Measurements from ENCODE around the gene PSME4. TPM values are rescaled to one million over a fixed set of nuclear protein-coding genes. Genes with fewer than 3 reads are reported as not detected.

Gene PSME4
- total and polyA plus RNA-seq, 4 donors = 15.4 to 52.8 (median 28.4) TPM

DNA sequence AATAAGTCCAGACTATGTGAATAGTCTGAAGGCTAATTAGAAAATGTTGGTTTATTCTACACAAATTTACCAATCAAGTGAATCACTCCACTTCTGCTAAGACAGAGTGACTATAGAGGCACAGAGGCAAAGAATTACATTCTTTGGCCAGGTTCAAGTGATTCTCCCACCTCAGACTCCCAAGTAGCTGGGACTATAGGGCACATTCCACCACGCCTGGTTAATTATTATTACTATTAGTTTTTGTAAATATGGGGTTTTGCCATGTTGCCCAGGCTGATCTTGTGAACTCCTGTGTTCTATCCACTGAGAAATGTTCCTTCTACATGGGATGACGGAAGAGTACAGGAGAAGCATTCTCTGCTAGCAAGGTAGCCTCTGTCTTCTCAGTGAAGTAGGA is 37.6 kb upstream of the PSME4 start:
- TF ChIP-seq FOXA1 (IDR thresholded peaks at IDR 0.05) = no peak
- TF ChIP-seq, protein P1, sequence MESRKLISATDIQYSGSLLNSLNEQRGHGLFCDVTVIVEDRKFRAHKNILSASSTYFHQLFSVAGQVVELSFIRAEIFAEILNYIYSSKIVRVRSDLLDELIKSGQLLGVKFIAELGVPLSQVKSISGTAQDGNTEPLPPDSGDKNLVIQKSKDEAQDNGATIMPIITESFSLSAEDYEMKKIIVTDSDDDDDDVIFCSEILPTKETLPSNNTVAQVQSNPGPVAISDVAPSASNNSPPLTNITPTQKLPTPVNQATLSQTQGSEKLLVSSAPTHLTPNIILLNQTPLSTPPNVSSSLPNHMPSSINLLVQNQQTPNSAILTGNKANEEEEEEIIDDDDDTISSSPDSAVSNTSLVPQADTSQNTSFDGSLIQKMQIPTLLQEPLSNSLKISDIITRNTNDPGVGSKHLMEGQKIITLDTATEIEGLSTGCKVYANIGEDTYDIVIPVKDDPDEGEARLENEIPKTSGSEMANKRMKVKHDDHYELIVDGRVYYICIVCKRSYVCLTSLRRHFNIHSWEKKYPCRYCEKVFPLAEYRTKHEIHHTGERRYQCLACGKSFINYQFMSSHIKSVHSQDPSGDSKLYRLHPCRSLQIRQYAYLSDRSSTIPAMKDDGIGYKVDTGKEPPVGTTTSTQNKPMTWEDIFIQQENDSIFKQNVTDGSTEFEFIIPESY (IDR thresholded peaks at IDR 0.05) = no peak
- TF ChIP-seq RAD21 (IDR thresholded peaks at IDR 0.05) = no peak
- TF ChIP-seq ATF3 (IDR thresholded peaks at IDR 0.05) = no peak
- TF ChIP-seq GABPA (IDR thresholded peaks at IDR 0.05 in 1 of 2, conservative IDR thresholded peaks at IDR 0.05 in 1 of 2) = no peak
- TF ChIP-seq, protein P2, sequence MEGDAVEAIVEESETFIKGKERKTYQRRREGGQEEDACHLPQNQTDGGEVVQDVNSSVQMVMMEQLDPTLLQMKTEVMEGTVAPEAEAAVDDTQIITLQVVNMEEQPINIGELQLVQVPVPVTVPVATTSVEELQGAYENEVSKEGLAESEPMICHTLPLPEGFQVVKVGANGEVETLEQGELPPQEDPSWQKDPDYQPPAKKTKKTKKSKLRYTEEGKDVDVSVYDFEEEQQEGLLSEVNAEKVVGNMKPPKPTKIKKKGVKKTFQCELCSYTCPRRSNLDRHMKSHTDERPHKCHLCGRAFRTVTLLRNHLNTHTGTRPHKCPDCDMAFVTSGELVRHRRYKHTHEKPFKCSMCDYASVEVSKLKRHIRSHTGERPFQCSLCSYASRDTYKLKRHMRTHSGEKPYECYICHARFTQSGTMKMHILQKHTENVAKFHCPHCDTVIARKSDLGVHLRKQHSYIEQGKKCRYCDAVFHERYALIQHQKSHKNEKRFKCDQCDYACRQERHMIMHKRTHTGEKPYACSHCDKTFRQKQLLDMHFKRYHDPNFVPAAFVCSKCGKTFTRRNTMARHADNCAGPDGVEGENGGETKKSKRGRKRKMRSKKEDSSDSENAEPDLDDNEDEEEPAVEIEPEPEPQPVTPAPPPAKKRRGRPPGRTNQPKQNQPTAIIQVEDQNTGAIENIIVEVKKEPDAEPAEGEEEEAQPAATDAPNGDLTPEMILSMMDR (IDR thresholded peaks at IDR 0.05; ENCODE audit: low read depth, low read length, missing input control) = no peak
- no peak for TF ChIP-seq RXRA (IDR thresholded peaks at IDR 0.05)
- TF ChIP-seq YY1 (IDR thresholded peaks at IDR 0.05) = no peak
- no peak for TF ChIP-seq SP1 (IDR thresholded peaks at IDR 0.05)
- no peak for TF ChIP-seq NR2F2 (IDR thresholded peaks at IDR 0.05)
- TF ChIP-seq HNF4G (IDR thresholded peaks at IDR 0.05) = no peak
- no peak for TF ChIP-seq FOXA2 (IDR thresholded peaks at IDR 0.05)
- no peak for TF ChIP-seq JUND (IDR thresholded peaks at IDR 0.05)
- TF ChIP-seq TAF1 (conservative IDR thresholded peaks at IDR 0.05) = no peak
- TF ChIP-seq, protein P3, sequence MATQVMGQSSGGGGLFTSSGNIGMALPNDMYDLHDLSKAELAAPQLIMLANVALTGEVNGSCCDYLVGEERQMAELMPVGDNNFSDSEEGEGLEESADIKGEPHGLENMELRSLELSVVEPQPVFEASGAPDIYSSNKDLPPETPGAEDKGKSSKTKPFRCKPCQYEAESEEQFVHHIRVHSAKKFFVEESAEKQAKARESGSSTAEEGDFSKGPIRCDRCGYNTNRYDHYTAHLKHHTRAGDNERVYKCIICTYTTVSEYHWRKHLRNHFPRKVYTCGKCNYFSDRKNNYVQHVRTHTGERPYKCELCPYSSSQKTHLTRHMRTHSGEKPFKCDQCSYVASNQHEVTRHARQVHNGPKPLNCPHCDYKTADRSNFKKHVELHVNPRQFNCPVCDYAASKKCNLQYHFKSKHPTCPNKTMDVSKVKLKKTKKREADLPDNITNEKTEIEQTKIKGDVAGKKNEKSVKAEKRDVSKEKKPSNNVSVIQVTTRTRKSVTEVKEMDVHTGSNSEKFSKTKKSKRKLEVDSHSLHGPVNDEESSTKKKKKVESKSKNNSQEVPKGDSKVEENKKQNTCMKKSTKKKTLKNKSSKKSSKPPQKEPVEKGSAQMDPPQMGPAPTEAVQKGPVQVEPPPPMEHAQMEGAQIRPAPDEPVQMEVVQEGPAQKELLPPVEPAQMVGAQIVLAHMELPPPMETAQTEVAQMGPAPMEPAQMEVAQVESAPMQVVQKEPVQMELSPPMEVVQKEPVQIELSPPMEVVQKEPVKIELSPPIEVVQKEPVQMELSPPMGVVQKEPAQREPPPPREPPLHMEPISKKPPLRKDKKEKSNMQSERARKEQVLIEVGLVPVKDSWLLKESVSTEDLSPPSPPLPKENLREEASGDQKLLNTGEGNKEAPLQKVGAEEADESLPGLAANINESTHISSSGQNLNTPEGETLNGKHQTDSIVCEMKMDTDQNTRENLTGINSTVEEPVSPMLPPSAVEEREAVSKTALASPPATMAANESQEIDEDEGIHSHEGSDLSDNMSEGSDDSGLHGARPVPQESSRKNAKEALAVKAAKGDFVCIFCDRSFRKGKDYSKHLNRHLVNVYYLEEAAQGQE (IDR thresholded peaks at IDR 0.05) = no peak
- TF ChIP-seq, protein P4, sequence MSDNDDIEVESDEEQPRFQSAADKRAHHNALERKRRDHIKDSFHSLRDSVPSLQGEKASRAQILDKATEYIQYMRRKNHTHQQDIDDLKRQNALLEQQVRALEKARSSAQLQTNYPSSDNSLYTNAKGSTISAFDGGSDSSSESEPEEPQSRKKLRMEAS (IDR thresholded peaks at IDR 0.05) = no peak
- Histone ChIP-seq H3K27me3 (ENCODE audit: control insufficient read depth in 4 of 4, insufficient read depth in 4 of 4, low read length in 3 of 4) (no peaks in the 10 kb centered on the region), H3K36me3 (ENCODE audit: control insufficient read depth in 4 of 4, insufficient read depth in 3 of 4, low read depth in 1 of 4, low read length in 3 of 4) (peaks cover 0 to 2% (median under 1%) of the 10 kb centered on the region in 4 donors), H3K27ac (ENCODE audit: low read depth in 1 of 2, low read length in 2 of 2) (no peak overlapping the region), H3K4me3 (ENCODE audit: low read depth in 1 of 3, low read length in 3 of 3) (no peak overlapping the region), H3K4me1 (ENCODE audit: control insufficient read depth in 4 of 4, insufficient read depth in 4 of 4, low read length in 3 of 4) (no peaks in the 10 kb centered on the region), H3K9ac (ENCODE audit: low read depth in 1 of 2, low read length in 2 of 2) (no peak overlapping the region), H3K9me3 (ENCODE audit: control insufficient read depth in 4 of 4, low read length in 3 of 4) (no peaks in the 10 kb centered on the region)
- no peak for DNase-seq (ENCODE audit: low spot score)
- 96% methylated on average over 2 of the region's 2 CpGs for whole genome bisulfite sequencing

GRCh38 chr2:54000524-54000923 is 29.7 kb upstream of the PSME4 start:
- DNase-seq (ENCODE audit: low spot score) = no peak
- H3K27ac ChIP-seq (ENCODE audit: low read depth in 1 of 2, low read length in 2 of 2) = no peak overlapping the region
- no peak for TF ChIP-seq ATF3 (IDR thresholded peaks at IDR 0.05)
- TF ChIP-seq, protein P4 (IDR thresholded peaks at IDR 0.05) = no peak
- no peak for TF ChIP-seq RXRA (IDR thresholded peaks at IDR 0.05)
- TF ChIP-seq HNF4G (IDR thresholded peaks at IDR 0.05) = no peak
- no peak for TF ChIP-seq JUND (IDR thresholded peaks at IDR 0.05)
- no peak for TF ChIP-seq SP1 (IDR thresholded peaks at IDR 0.05)
- TF ChIP-seq, protein P1 (IDR thresholded peaks at IDR 0.05) = no peak
- no peak for TF ChIP-seq EGR1 (IDR thresholded peaks at IDR 0.05; ENCODE audit: low read depth in 2 of 2)
- no peak for TF ChIP-seq HNF4A (conservative IDR thresholded peaks at IDR 0.05)
- TF ChIP-seq, protein P3 (IDR thresholded peaks at IDR 0.05) = no peak
- H3K4me1 ChIP-seq (ENCODE audit: control insufficient read depth in 4 of 4, insufficient read depth in 4 of 4, low read length in 3 of 4) = no peaks in the 10 kb centered on the region
- H3K9me3 ChIP-seq (ENCODE audit: control insufficient read depth in 4 of 4, low read length in 3 of 4) = no peaks in the 10 kb centered on the region
- no peaks in the 10 kb centered on the region for H3K36me3 ChIP-seq (ENCODE audit: control insufficient read depth in 4 of 4, insufficient read depth in 3 of 4, low read depth in 1 of 4, low read length in 3 of 4)
- H3K27me3 ChIP-seq (ENCODE audit: control insufficient read depth in 4 of 4, insufficient read depth in 4 of 4, low read length in 3 of 4) = no peaks in the 10 kb centered on the region
- H3K9ac ChIP-seq (ENCODE audit: low read depth in 1 of 2, low read length in 2 of 2) = no peak overlapping the region
- H3K4me3 ChIP-seq (ENCODE audit: low read depth in 1 of 3, low read length in 3 of 3) = no peak overlapping the region
- 88% methylated on average over 3 of the region's 3 CpGs for WGBS

Measured in liver (tissue), 9 donors.